Measurements from ENCODE around the gene SMARCC1.

SMARCC1 gene

GRCh38 chr3:47542471-47543173 lies 239.1 kb downstream of the SMARCC1 start:
- no peak for TF ChIP-seq CTCF (conservative IDR thresholded peaks at IDR 0.05; ENCODE audit: low read length)
- DNase-seq (ENCODE audit: low read depth) = peak; percentile 51
- no peak overlapping the region for H3K4me3 ChIP-seq (ENCODE audit: low read length)

- DNase-seq (ENCODE audit: low read depth) = no peak
- no peak for TF ChIP-seq CTCF (conservative IDR thresholded peaks at IDR 0.05; ENCODE audit: low read length)
- H3K4me3 ChIP-seq (ENCODE audit: low read length) = no peak overlapping the region
Observed at GRCh38 chr3:47541583-47542108, 240.0 kb downstream of the SMARCC1 start.

- DNase-seq (ENCODE audit: low read depth) = peak; percentile 4
- H3K4me3 ChIP-seq (ENCODE audit: low read length) = no peak overlapping the region
- TF ChIP-seq CTCF (conservative IDR thresholded peaks at IDR 0.05; ENCODE audit: low read length) = no peak
Observed at GRCh38 chr3:47540281-47540680, 241.4 kb downstream of the SMARCC1 start.

- H3K4me3 ChIP-seq (ENCODE audit: low read length) = no peak overlapping the region
- no peak for TF ChIP-seq CTCF (conservative IDR thresholded peaks at IDR 0.05; ENCODE audit: low read length)
- no peak for DNase-seq (ENCODE audit: low read depth)
Observed at GRCh38 chr3:47536967-47537366, 244.7 kb downstream of the SMARCC1 start.

- no peak overlapping the region for H3K4me3 ChIP-seq (ENCODE audit: low read length)
- no peak for TF ChIP-seq CTCF (conservative IDR thresholded peaks at IDR 0.05; ENCODE audit: low read length)
- no peak for DNase-seq (ENCODE audit: low read depth)
Observed at GRCh38 chr3:47536221-47536891, 245.3 kb downstream of the SMARCC1 start.

Measured in AG10803 (cell line).